Keratinocyte (primary cell): Measurements from ENCODE around the gene DLGAP1. TPM values are rescaled to one million over a fixed set of nuclear protein-coding genes. Genes with fewer than 3 reads are reported as not detected.

Source experiments
- DNase-seq: peaks from one replicate; pipeline ENCODE4 v3.0.0-alpha.2; 2011; ENCODE audit warnings: low read depth, missing footprints, low spot score
- FAIRE-seq: peaks from 2 replicates; lab custom pipeline; 2011; peaks lifted over from hg19 to GRCh38; lab: Jason Lieb, UNC
- H2AFZ ChIP-seq: 2 replicates; pipeline ENCODE4 v1.6.0; 2012; ENCODE audit warnings: low read length, control low read depth, inconsistent platforms; ENCODE audit not compliant: control insufficient read depth
- H3K27ac ChIP-seq: 2 replicates; pipeline ENCODE4 v1.5.1; 2011; ENCODE audit warnings: low read length; ENCODE audit not compliant: control insufficient read depth, insufficient read depth
- H3K27me3 ChIP-seq: 3 replicates; pipeline ENCODE4 v1.6.0; 2011; ENCODE audit warnings: low read length; ENCODE audit not compliant: control insufficient read depth, insufficient read depth; ENCODE audit errors: extremely low read depth
- H3K36me3 ChIP-seq, 2 experiments: 2 replicates in 1 of 2; 3 replicates in 1 of 2; pipeline ENCODE4 v1.5.1; 2011; ENCODE audit warnings: low read length in 2 of 2, mild to moderate bottlenecking in 1 of 2; ENCODE audit not compliant: control insufficient read depth in 2 of 2, insufficient read depth in 2 of 2; ENCODE audit errors: extremely low read depth in 1 of 2
- H3K4me1 ChIP-seq: 3 replicates; pipeline ENCODE4 v1.5.1; 2011; ENCODE audit warnings: low read length; ENCODE audit not compliant: control insufficient read depth, insufficient read depth; ENCODE audit errors: extremely low read depth
- H3K4me2 ChIP-seq: 3 replicates; pipeline ENCODE4 v1.6.0; 2011; ENCODE audit warnings: low read depth, low read length; ENCODE audit not compliant: control insufficient read depth, insufficient read depth; ENCODE audit errors: extremely low read depth
- H3K4me3 ChIP-seq, 3 experiments: fragments of 200-600 bp in 1 of 3; sonication (generic) in 1 of 3; 2 replicates in 2 of 3; 3 replicates in 1 of 3; pipeline ENCODE4 v1.5.1; 2011 to 2016; ENCODE audit warnings: low read length in 3 of 3, mild to moderate bottlenecking in 3 of 3, control low read depth in 2 of 3, inconsistent platforms in 1 of 3, low read depth in 1 of 3, mixed read lengths in 1 of 3, mixed run types in 1 of 3, moderate library complexity in 1 of 3; ENCODE audit not compliant: control insufficient read depth in 2 of 3, insufficient read depth in 2 of 3; ENCODE audit errors: extremely low read depth in 1 of 3
- H3K79me2 ChIP-seq: 2 replicates; pipeline ENCODE4 v1.6.0; 2012; ENCODE audit warnings: low read length; ENCODE audit not compliant: control insufficient read depth, insufficient read depth
- H3K9ac ChIP-seq: 3 replicates; pipeline ENCODE4 v1.6.0; 2011; ENCODE audit warnings: low read length; ENCODE audit not compliant: control insufficient read depth, insufficient read depth; ENCODE audit errors: extremely low read depth
- H3K9me1 ChIP-seq: 3 replicates; pipeline ENCODE4 v1.6.0; 2011; ENCODE audit warnings: low read length; ENCODE audit not compliant: control insufficient read depth, insufficient read depth; ENCODE audit errors: extremely low read depth
- H3K9me3 ChIP-seq: 2 replicates; pipeline ENCODE4 v1.5.1; 2012; ENCODE audit warnings: low read depth, low read length; ENCODE audit not compliant: control insufficient read depth
- H4K20me1 ChIP-seq: 3 replicates; pipeline ENCODE4 v1.6.0; 2011; ENCODE audit warnings: low read length; ENCODE audit not compliant: control insufficient read depth, insufficient read depth; ENCODE audit errors: extremely low read depth
- EZH2 ChIP-seq: IDR thresholded peaks from one replicate; pipeline ENCODE4 v1.6.1; 2012; ENCODE audit warnings: inconsistent platforms, mild to moderate bottlenecking, low read length, moderate library complexity
- dilution Hi-C: fragments of 300-500 bp; cut with MboI; formaldehyde crosslinking; loops from one replicate; pipeline ENCODE4 v1.7.0; 2020; ENCODE audit warnings: low sequenced_read_pairs; ENCODE audit not compliant: extremely low pct_ligation_motif_present
- polyA plus RNA-seq, 5 experiments: library from polyadenylated mRNA; depleted of rRNA in 3 of 5; stranded (reverse) in 3 of 5; stranded (forward) in 1 of 5; unstranded in 1 of 5; fragments of >200 nt; gene quantifications; 1 replicate in 1 of 5; 2 replicates in 3 of 5; 3 replicates in 1 of 5; pipeline versions ENCODE4 v1.2.1 to v1.2.3, GENCODE V29; 2011 to 2012; ENCODE audit warnings: missing spikeins in 2 of 5, low read depth in 1 of 5, low replicate concordance in 1 of 5
- TF ChIP-seq, protein P1 (sequence below), 3 experiments: IDR thresholded peaks in 1 of 3; conservative IDR thresholded peaks in 1 of 3; optimal IDR thresholded peaks in 1 of 3; 2 replicates in 2 of 3; 3 replicates in 1 of 3; pipeline versions ENCODE3 to v1.5.1; 2011; ENCODE audit warnings: low read length in 3 of 3, mild to moderate bottlenecking in 3 of 3, moderate library complexity in 2 of 3, control low read depth in 1 of 3, inconsistent platforms in 1 of 3; ENCODE audit not compliant: insufficient read depth in 2 of 3; ENCODE audit errors: extremely low read depth in 1 of 3

DLGAP1 gene
- polyA plus RNA-seq, 1 donor (not counting 4 experiments of a cell fraction or from before 2014, with no cell fraction given) = not detected

DNA sequence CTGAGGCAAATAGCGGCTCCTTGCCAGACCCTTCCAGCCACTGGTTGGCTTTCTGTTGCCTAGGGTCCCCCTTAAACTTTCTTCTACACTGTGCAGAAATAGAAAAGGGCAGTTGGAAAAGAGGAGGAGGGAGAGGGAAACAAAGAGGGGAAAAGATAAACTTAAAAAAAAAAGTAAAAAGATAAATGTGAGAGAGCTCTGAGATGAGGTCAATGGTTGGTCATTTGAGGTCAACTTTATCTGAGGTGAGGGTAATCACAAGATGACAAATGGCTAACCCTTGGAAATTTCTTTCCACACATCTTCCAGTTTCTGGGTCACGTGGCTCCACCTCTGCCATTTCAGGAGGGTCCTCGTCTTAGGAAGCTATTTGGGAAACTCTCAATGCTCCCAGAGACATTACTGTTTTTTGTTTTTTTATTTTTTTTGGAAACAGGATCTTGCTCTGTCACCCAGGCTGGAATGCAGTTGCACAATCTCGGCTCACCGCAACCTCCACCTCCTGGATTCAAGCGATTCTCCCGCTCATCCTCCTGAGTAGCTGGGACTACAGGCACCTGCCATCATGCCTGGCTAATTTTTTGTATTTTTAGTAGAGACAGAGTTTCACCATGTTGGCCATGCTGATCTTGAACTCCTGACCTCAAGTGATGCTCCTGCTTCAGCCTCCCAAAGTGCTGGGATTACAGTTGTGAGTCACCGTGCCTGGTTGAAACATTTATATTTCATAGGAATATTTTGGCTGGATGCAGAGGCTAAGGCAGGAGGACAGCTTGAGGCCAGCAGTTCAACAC is 805.3 kb downstream of the DLGAP1 start:
- H3K9me1 ChIP-seq = no peaks in the 10 kb centered on the region
- no peak overlapping the region for H3K4me3 ChIP-seq
- no peaks in the 10 kb centered on the region for H3K79me2 ChIP-seq
- H3K4me2 ChIP-seq = no peak overlapping the region
- peak overlapping the region; percentile 22 for H3K27ac ChIP-seq
- H3K9me3 ChIP-seq = no peaks in the 10 kb centered on the region
- no peak for DNase-seq
- dilution Hi-C loops = no loop called here
- no peak for FAIRE-seq
- no peaks in the 10 kb centered on the region for H3K27me3 ChIP-seq
- H3K4me1 ChIP-seq = peaks cover 24% of the 10 kb centered on the region
- H3K36me3 ChIP-seq = no peaks in the 10 kb centered on the region
- no peak overlapping the region for H2AFZ ChIP-seq
- no peaks in the 10 kb centered on the region for H4K20me1 ChIP-seq
- no peak overlapping the region for H3K9ac ChIP-seq
- TF ChIP-seq, protein P1, sequence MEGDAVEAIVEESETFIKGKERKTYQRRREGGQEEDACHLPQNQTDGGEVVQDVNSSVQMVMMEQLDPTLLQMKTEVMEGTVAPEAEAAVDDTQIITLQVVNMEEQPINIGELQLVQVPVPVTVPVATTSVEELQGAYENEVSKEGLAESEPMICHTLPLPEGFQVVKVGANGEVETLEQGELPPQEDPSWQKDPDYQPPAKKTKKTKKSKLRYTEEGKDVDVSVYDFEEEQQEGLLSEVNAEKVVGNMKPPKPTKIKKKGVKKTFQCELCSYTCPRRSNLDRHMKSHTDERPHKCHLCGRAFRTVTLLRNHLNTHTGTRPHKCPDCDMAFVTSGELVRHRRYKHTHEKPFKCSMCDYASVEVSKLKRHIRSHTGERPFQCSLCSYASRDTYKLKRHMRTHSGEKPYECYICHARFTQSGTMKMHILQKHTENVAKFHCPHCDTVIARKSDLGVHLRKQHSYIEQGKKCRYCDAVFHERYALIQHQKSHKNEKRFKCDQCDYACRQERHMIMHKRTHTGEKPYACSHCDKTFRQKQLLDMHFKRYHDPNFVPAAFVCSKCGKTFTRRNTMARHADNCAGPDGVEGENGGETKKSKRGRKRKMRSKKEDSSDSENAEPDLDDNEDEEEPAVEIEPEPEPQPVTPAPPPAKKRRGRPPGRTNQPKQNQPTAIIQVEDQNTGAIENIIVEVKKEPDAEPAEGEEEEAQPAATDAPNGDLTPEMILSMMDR (optimal IDR thresholded peaks at IDR 0.05 in 1 of 3, IDR thresholded peaks at IDR 0.05 in 1 of 3, conservative IDR thresholded peaks at IDR 0.05 in 1 of 3; ENCODE audit: extremely low read depth in 1 of 3, insufficient read depth in 2 of 3, low read length in 3 of 3) = no peak
- TF ChIP-seq EZH2 = no peak

DNA sequence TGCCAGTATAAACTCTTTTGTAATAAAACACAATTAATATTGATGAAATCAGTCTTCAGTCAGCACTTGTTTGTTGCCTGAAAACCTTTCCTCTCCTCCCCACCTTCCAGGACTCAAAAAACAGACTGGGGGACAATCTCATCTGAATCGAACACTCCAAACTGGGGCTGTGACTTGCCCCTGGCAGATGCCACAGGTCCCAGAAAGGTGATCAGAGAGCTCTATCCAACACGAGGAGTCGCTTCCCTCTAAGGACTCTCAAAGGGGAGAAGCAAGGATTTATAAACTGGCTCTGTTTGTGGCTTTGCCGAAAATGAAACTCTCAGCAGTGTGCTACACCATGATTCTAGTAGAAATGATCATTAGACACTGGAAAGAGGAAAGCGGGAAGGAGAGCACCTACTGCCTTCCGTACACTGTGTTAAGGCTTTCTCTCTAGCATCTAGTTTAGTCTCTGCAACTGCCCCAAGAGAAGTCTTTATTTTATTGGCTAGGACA is 805.9 kb downstream of the DLGAP1 start:
- Histone ChIP-seq H3K27ac (no peak overlapping the region), H3K9me1 (no peaks in the 10 kb centered on the region), H3K9me3 (no peaks in the 10 kb centered on the region), H4K20me1 (no peaks in the 10 kb centered on the region), H3K4me1 (peaks cover 24% of the 10 kb centered on the region), H3K4me2 (no peak overlapping the region), H3K27me3 (no peaks in the 10 kb centered on the region), H3K4me3 (no peak overlapping the region), H2AFZ (no peak overlapping the region), H3K36me3 (no peaks in the 10 kb centered on the region), H3K9ac (no peak overlapping the region), H3K79me2 (no peaks in the 10 kb centered on the region)
- TF ChIP-seq EZH2 = no peak
- TF ChIP-seq, protein P1 (optimal IDR thresholded peaks at IDR 0.05 in 1 of 3, IDR thresholded peaks at IDR 0.05 in 1 of 3, conservative IDR thresholded peaks at IDR 0.05 in 1 of 3; ENCODE audit: extremely low read depth in 1 of 3, insufficient read depth in 2 of 3, low read length in 3 of 3) = no peak
- FAIRE-seq (no peak), DNase-seq (no peak)
- dilution Hi-C loops = no loop called here
